ENCODE measurements around the gene OTOF. TPM values are rescaled to one million over a fixed set of nuclear protein-coding genes. Genes with fewer than 3 reads are reported as not detected.

OTOF gene
- total and polyA plus RNA-seq, 9 donors = under 0.01 to 0.37 (median 0.17) TPM; not detected in 2

DNA sequence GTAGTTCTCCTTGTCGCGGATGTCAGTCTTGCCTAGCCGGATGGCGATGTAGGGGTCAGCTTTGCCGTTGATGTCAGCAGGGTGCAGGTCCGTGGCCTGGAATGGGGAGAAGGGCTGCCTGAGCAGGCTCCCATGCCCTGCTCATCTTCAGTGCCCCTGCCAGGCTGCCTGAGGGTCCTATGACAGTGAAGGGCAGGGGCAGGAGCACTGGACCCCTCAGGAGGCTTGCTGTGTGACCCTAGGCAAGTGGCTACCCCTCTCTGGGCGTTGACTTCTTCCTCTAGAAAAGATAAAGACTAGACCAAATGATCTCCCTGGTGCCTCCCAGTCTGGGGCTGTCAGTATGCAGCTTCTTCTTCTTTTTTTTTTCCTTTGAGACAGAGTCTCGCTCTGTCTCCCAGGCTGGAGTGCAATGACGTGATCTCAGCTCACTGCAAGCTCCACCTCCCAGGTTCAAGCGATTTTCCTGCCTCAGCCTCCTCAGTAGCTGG is 11.9 kb downstream of the OTOF start:
- Histone ChIP-seq H3K9me3 (no peaks in the 10 kb centered on the region), H3K4me3 (no peak overlapping the region), H3K27me3 (no peaks in the 10 kb centered on the region), H3K4me1 (ENCODE audit: insufficient read depth) (no peaks in the 10 kb centered on the region), H3K36me3 (no peaks in the 10 kb centered on the region), H3K27ac (no peak overlapping the region)
- DNase-seq = peak in 1 of 5 donors; percentile 18
- TF ChIP-seq POLR2A (IDR thresholded peaks at IDR 0.05) = no peak
- TF ChIP-seq, protein P1, sequence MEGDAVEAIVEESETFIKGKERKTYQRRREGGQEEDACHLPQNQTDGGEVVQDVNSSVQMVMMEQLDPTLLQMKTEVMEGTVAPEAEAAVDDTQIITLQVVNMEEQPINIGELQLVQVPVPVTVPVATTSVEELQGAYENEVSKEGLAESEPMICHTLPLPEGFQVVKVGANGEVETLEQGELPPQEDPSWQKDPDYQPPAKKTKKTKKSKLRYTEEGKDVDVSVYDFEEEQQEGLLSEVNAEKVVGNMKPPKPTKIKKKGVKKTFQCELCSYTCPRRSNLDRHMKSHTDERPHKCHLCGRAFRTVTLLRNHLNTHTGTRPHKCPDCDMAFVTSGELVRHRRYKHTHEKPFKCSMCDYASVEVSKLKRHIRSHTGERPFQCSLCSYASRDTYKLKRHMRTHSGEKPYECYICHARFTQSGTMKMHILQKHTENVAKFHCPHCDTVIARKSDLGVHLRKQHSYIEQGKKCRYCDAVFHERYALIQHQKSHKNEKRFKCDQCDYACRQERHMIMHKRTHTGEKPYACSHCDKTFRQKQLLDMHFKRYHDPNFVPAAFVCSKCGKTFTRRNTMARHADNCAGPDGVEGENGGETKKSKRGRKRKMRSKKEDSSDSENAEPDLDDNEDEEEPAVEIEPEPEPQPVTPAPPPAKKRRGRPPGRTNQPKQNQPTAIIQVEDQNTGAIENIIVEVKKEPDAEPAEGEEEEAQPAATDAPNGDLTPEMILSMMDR (IDR thresholded peaks at IDR 0.05) = no peak
- TF ChIP-seq EP300 (IDR thresholded peaks at IDR 0.05) = no peak
- WGBS, 3 donors = 85 to 90% (median 85%) methylated on average over 10 of the region's 10 CpGs
- intact Hi-C loops (cut with DNase I) = no loop called here

DNA sequence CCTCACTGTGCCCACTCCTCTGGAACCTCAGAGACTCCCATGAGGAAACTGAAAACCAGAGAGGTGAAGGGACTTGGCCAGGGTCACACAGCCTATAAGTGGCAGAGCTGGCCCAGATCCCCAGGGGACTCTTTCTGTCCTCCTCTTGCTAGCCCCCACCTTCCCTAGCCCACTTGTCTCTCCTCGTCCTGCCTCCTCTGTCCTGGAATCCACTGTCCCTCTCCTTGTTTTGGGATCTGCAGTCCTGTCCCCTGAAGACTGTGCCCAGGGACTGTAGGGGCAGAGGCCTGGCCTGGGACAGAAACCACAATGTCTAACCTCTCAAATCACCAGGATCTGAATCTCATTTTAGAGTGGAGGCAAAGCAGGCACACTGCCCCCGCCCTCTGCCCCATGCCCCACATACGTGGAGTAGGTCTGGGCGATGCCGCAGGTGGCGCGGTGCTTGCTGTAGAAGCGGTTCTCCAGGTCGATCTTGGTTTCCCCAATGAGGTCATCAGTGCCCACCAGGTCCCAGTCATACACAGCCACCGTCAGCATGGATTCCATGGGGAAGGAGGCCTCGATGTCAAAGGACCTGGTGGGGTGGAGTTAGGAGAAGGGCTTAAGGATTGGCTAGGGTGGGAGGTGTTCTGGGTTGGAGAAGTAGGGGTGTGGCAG is 12.5 kb downstream of the OTOF start:
- Histone ChIP-seq H3K36me3 (no peaks in the 10 kb centered on the region), H3K9me3 (no peaks in the 10 kb centered on the region), H3K4me3 (no peak overlapping the region), H3K4me1 (ENCODE audit: insufficient read depth) (no peaks in the 10 kb centered on the region), H3K27ac (no peak overlapping the region), H3K27me3 (no peaks in the 10 kb centered on the region)
- intact Hi-C loops (cut with DNase I) = no loop called here
- 90 to 96% (median 94%) methylated on average over 11 of the region's 11 CpGs for WGBS, 3 donors
- no peak for TF ChIP-seq EP300 (IDR thresholded peaks at IDR 0.05)
- no peak for TF ChIP-seq POLR2A (IDR thresholded peaks at IDR 0.05)
- TF ChIP-seq, protein P1 (IDR thresholded peaks at IDR 0.05) = no peak
- DNase-seq = peak in 1 of 5 donors; percentile 17

DNA sequence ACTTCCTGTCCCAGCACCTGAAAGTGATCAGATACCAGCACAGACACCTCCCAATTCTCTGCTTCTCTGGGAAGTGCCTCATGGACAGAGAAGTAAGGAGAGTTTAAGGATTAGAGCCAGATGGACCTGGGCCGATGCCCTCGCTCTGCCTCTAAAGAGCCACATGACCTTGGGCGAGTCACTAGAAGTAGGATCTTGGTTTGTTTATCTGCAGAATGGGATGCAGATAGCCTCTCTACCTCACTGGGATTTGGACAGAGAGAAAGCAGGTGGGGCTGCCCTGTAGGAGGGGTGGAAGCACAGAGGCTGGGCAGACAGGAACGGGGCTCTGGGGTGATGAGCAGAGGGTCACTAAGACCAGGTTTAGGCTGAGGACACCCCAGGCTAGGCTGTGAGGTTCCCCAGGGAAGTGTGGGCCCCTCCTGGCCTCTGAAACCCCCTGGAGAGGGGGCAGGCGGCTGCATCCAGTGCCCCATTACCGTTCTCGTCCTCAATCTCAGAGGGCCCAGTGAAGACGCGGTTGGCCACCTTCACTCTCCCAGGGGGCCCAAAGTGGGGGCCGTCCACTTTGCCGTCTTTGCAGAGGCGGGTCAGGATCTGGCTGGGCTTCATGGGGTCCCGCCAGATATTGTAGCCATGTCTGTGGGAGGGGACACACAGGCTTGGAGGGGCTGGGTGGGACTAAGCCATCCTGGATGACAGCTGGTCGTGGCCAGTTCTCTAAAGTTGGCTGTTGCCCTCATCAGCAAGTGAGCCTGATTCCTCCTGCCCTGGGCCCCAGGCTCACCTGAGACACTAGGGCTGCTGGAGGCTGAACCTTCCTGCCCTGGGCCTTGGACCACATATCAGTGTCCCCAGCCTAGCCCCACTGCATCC is 13.3 kb downstream of the OTOF start:
- TF ChIP-seq, protein P1 (IDR thresholded peaks at IDR 0.05) = no peak
- TF ChIP-seq EP300 (IDR thresholded peaks at IDR 0.05) (no peak), POLR2A (IDR thresholded peaks at IDR 0.05) (no peak)
- H3K9me3 ChIP-seq = no peaks in the 10 kb centered on the region
- DNase-seq = peak in 1 of 5 donors; percentile 22
- H3K36me3 ChIP-seq = no peaks in the 10 kb centered on the region
- no peaks in the 10 kb centered on the region for H3K4me1 ChIP-seq (ENCODE audit: insufficient read depth)
- H3K27me3 ChIP-seq = no peaks in the 10 kb centered on the region
- intact Hi-C loops (cut with DNase I) = no loop called here
- 77 to 81% (median 80%) methylated on average over 14 of the region's 14 CpGs for WGBS, 3 donors
- no peak overlapping the region for H3K27ac ChIP-seq
- H3K4me3 ChIP-seq = no peak overlapping the region

DNA sequence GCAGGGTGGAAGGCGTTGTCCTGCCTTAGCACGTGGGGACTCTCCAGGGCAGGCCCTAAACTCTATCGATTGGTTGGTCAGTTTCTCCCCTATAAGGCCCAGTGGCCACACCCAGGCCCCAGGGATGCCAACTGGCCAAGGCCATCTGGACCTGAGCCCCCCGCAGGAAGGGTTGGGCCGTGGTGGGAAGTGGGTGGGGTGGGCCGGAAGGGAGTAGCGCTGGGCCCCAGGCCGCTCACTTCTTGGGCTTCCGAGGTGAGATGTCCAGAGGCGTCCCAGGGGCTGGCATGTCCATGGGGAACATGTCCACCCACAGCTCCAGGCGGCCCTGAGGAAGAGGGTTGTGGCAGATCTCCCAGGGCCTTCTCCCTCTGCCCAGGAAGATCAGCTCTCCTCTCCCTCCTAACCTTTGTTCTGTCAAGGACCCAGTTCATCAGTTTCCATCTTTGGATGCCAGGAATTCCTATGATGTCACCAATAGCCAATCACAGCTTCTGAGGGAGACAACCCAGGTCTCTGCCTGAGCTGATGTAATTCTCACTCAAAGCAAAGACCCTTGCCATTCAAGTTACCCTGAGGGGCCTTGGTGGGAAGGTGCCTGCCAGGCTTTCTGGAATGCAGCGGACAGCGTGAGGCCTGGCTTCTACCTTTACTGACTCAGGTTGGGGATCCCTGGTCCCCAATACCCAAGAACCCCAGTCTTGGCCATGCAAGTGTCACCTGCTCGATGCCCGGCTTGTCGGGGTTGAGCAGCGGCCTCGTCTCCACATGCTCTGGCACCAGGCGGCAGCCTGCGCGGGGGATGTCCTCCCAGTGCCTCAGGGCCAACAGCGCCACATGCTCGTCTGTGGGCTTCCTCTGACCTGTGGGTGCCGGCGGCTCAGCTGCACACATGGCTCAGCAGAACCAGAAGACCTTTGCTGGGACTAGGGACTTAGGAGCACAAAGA is 14.4 kb downstream of the OTOF start:
- Histone ChIP-seq H3K36me3 (no peaks in the 10 kb centered on the region), H3K4me1 (ENCODE audit: insufficient read depth) (no peaks in the 10 kb centered on the region), H3K27ac (no peak overlapping the region), H3K27me3 (no peaks in the 10 kb centered on the region), H3K4me3 (no peak overlapping the region), H3K9me3 (no peaks in the 10 kb centered on the region)
- intact Hi-C loops (cut with DNase I) = no loop called here
- WGBS, 3 donors = 85 to 92% (median 89%) methylated on average over 24 to 25 of the region's 25 CpGs
- DNase-seq = peak in 2 of 5 donors; percentile 8 to 22
- no peak for TF ChIP-seq POLR2A (IDR thresholded peaks at IDR 0.05)
- TF ChIP-seq, protein P1 (IDR thresholded peaks at IDR 0.05) = no peak
- no peak for TF ChIP-seq EP300 (IDR thresholded peaks at IDR 0.05)
